HG02852 (cell line): ENCODE data around the gene PTPRH.

ENCODE experiments used
- ATAC-seq: cut with Tn5 transposase; IDR thresholded peaks from one replicate; pipeline ENCODE4 v1.9.1; 2021; ENCODE audit warnings: mild to moderate bottlenecking, moderate library complexity; ENCODE audit not compliant: unreplicated experiment

Gene PTPRH

GRCh38 chr19:55137915-55138314, 71.4 kb downstream of the PTPRH start:
- no peak for ATAC-seq

- ATAC-seq: no peak
Observed at GRCh38 chr19:55136399-55137102, 72.8 kb downstream of the PTPRH start.

GRCh38 chr19:55134736-55135135, 74.6 kb downstream of the PTPRH start:
- no peak for ATAC-seq

GRCh38 chr19:55133639-55134444, 75.5 kb downstream of the PTPRH start:
- no peak for ATAC-seq

GRCh38 chr19:55132453-55133129, 76.7 kb downstream of the PTPRH start:
- ATAC-seq: no peak

- ATAC-seq: no peak
Observed at GRCh38 chr19:55131421-55131820, 77.9 kb downstream of the PTPRH start.
